PC-3 (cell line): ENCODE results near the gene GBP3. TPM values are rescaled to one million over a fixed set of nuclear protein-coding genes. Genes with fewer than 3 reads are reported as not detected.
"Not testable (repeated sequence)": the region's sequence is repeated elsewhere in the genome, so short reads cannot be mapped to it uniquely, and the experiment has no call there.

Experiments
- ATAC-seq: fragments of 200-7000 bp; cut with Tn5 transposase; 2 replicates; pipeline ENCODE4 v1.9.1; 2020; ENCODE audit warnings: mild to moderate bottlenecking, moderate library complexity
- BruUV-seq: library from RNA; stranded (reverse); fragments of 400-500 nt; replicated peaks from 2 replicates; lab custom pipeline; 2021; lab: Mats Ljungman, UMichigan
- CTCF ChIA-PET: fragments of 300-600 bp; sonication (Branson Sonifier 250); formaldehyde crosslinking; loops from one replicate; lab custom pipeline; 2022; ENCODE audit warnings: antibody characterized with exemption; lab: Charles Lee
- POLR2A ChIA-PET: fragments of 300-600 bp; sonication (Branson Sonifier 250); formaldehyde crosslinking; loops from one replicate; lab custom pipeline; 2022; ENCODE audit warnings: antibody characterized with exemption; ENCODE audit not compliant: unreplicated experiment; lab: Charles Lee
- DNase-seq: peaks from one replicate; pipeline ENCODE4 v3.0.0-alpha.2; 2015
- H2AFZ ChIP-seq: fragments of 300-600 bp; sonication (generic); 2 replicates; pipeline ENCODE4 v1.6.0; 2016; ENCODE audit warnings: antibody characterized with exemption, low read length
- H3F3A ChIP-seq: fragments of 300-600 bp; sonication (generic); one replicate; pipeline ENCODE4 v1.6.0; 2017; ENCODE audit warnings: antibody characterized with exemption, low read length, control low read depth, mild to moderate bottlenecking; ENCODE audit not compliant: unreplicated experiment
- H3K27ac ChIP-seq: fragments of 300-600 bp; sonication (generic); 2 replicates; pipeline ENCODE4 v1.5.1; 2016; ENCODE audit warnings: mild to moderate bottlenecking, low read length
- H3K27me3 ChIP-seq: fragments of 300-600 bp; sonication (generic); 2 replicates; pipeline ENCODE4 v1.6.1; 2016; ENCODE audit warnings: low read length, mixed read lengths
- H3K36me3 ChIP-seq: fragments of 300-600 bp; sonication (generic); 2 replicates; pipeline ENCODE4 v1.6.1; 2016; ENCODE audit warnings: low read depth, mixed run types, low read length, mixed read lengths
- H3K4me1 ChIP-seq: fragments of 300-600 bp; sonication (generic); 2 replicates; pipeline ENCODE4 v1.5.1; 2016; ENCODE audit warnings: low read length; ENCODE audit not compliant: insufficient read depth
- H3K4me2 ChIP-seq: fragments of 300-600 bp; sonication (generic); 2 replicates; pipeline ENCODE4 v1.6.0; 2016; ENCODE audit warnings: low read length
- H3K4me3 ChIP-seq: fragments of 300-600 bp; sonication (generic); 2 replicates; pipeline ENCODE4 v1.5.1; 2016; ENCODE audit warnings: mild to moderate bottlenecking, low read length, mixed read lengths
- H3K79me2 ChIP-seq: fragments of 300-600 bp; sonication (generic); 2 replicates; pipeline ENCODE4 v1.6.1; 2017; ENCODE audit warnings: low read length, mixed read lengths
- H3K9ac ChIP-seq: fragments of 300-600 bp; sonication (generic); 2 replicates; pipeline ENCODE4 v1.6.0; 2016; ENCODE audit warnings: mild to moderate bottlenecking, low read length
- H3K9me2 ChIP-seq: fragments of 300-600 bp; sonication (generic); replicated peaks from 2 replicates; pipeline ENCODE4 v1.6.1; 2016; ENCODE audit warnings: mixed run types, low read length, mixed read lengths
- H3K9me3 ChIP-seq: fragments of 300-600 bp; sonication (generic); 2 replicates; pipeline ENCODE4 v1.6.1; 2016; ENCODE audit warnings: low read length, mixed read lengths
- H4K20me1 ChIP-seq: fragments of 300-600 bp; sonication (generic); 2 replicates; pipeline ENCODE4 v1.6.1; 2016; ENCODE audit warnings: low read length, mixed read lengths
- EZH2 ChIP-seq: fragments of 300-600 bp; sonication (generic); IDR thresholded peaks from one replicate; pipeline ENCODE4 v1.6.1; 2017; ENCODE audit warnings: antibody characterized with exemption, mild to moderate bottlenecking, low read length; ENCODE audit not compliant: unreplicated experiment
- EZH2phosphoT487 ChIP-seq: fragments of 300-600 bp; sonication (generic); IDR thresholded peaks from 2 replicates; pipeline ENCODE4 v1.6.1; 2018; ENCODE audit warnings: mild to moderate bottlenecking, antibody characterized with exemption, low read length, borderline replicate concordance
- intact Hi-C: fragments of 100-400 bp; cut with micrococcal nuclease; formaldehyde crosslinking; loops from 2 replicates; pipeline ENCODE4 v1.9.0; 2023
- total RNA-seq: library from RNA; depleted of rRNA; stranded (reverse); fragments of >200 nt; gene quantifications from 2 replicates; pipeline ENCODE4 v1.2.3, GENCODE V29; 2014
- TF ChIP-seq, protein P1 (sequence below): fragments of 300-600 bp; sonication (generic); conservative IDR thresholded peaks from 2 replicates; pipeline ENCODE4 v1.5.1; 2017; ENCODE audit warnings: antibody characterized with exemption, low read depth, mild to moderate bottlenecking, low read length

The GBP3 gene
- total RNA-seq, 1 experiment from 2014 or later = 23.3 TPM

DNA sequence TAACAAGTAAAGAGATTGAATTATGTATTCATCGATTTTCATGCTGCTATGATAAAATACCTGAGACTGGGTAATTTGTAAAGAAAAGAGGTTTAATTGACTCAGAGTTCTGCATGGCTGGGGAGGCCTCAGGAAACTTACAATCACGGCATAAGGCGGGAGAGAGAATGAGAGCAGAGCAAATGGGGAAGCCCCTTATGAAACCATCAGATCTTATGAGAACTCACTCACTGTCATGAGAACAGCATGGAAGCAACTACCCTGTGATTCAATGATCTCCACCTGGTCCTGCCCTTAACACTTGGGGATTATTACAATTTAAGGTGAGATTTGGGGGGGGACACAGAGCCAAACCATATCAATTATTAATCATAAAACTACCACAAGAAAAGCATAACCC lies 3.3 kb upstream of the GBP3 start:
- H3K4me3 ChIP-seq = no peak overlapping the region
- no peaks in the 10 kb centered on the region for H3F3A ChIP-seq
- no peaks in the 10 kb centered on the region for H4K20me1 ChIP-seq
- no peak for DNase-seq
- H3K9ac ChIP-seq = no peak overlapping the region
- peaks cover 7% of the 10 kb centered on the region for H3K79me2 ChIP-seq
- H3K27ac ChIP-seq = no peak overlapping the region
- no peaks in the 10 kb centered on the region for H3K9me3 ChIP-seq
- intact Hi-C loops = no loop called here
- peaks cover 12% of the 10 kb centered on the region for H3K4me1 ChIP-seq
- no peak for ATAC-seq
- no TSS peak for BruUV-seq
- no peaks in the 10 kb centered on the region for H3K9me2 ChIP-seq
- POLR2A ChIA-PET = no interaction called here
- H2AFZ ChIP-seq = no peak overlapping the region
- CTCF ChIA-PET = no interaction called here
- H3K36me3 ChIP-seq = no peaks in the 10 kb centered on the region
- H3K27me3 ChIP-seq = no peaks in the 10 kb centered on the region
- TF ChIP-seq, protein P1, sequence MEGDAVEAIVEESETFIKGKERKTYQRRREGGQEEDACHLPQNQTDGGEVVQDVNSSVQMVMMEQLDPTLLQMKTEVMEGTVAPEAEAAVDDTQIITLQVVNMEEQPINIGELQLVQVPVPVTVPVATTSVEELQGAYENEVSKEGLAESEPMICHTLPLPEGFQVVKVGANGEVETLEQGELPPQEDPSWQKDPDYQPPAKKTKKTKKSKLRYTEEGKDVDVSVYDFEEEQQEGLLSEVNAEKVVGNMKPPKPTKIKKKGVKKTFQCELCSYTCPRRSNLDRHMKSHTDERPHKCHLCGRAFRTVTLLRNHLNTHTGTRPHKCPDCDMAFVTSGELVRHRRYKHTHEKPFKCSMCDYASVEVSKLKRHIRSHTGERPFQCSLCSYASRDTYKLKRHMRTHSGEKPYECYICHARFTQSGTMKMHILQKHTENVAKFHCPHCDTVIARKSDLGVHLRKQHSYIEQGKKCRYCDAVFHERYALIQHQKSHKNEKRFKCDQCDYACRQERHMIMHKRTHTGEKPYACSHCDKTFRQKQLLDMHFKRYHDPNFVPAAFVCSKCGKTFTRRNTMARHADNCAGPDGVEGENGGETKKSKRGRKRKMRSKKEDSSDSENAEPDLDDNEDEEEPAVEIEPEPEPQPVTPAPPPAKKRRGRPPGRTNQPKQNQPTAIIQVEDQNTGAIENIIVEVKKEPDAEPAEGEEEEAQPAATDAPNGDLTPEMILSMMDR = no peak
- no peak for TF ChIP-seq EZH2phosphoT487
- TF ChIP-seq EZH2 = no peak
- H3K4me2 ChIP-seq = no peak overlapping the region

DNA sequence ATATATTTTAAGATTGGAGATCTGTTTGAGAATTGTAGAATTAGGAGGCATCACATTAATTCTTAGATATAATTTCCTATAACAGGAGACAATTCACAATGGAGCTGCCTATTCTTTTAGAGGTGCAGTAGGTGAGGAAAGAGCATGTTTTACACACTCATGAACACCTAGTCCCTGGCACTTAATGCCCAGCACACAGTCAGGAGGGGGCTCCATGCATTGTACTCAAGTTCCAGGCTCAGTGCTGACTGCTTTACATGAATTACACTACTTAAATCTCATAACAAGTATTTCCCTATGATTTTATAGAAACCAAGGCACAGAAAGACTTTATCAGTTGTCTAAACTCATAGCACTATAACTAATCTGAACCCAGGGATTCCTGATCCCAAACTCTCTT lies 360 bp upstream of the GBP3 start:
- Histone ChIP-seq H3K9me2 (no peaks in the 10 kb centered on the region), H3K36me3 (0 out of 2 replicates have a peak, but pooled peaks cover 8% of the 10 kb centered on the region), H3K4me1 (peaks cover 24% of the 10 kb centered on the region), H3K4me3 (peak overlapping the region; percentile 63), H3K27ac (peak overlapping the region; percentile 68), H3K9me3 (no peaks in the 10 kb centered on the region), H2AFZ (peak overlapping the region; percentile 46), H3F3A (no peaks in the 10 kb centered on the region), H3K4me2 (peak overlapping the region; percentile 70), H4K20me1 (no peaks in the 10 kb centered on the region), H3K79me2 (peaks cover 17% of the 10 kb centered on the region), H3K9ac (no peak overlapping the region), H3K27me3 (no peaks in the 10 kb centered on the region)
- POLR2A ChIA-PET = no interaction called here
- TF ChIP-seq EZH2phosphoT487 = no peak
- TF ChIP-seq, protein P1 = no peak
- TF ChIP-seq EZH2 = no peak
- no TSS peak for BruUV-seq
- CTCF ChIA-PET = no interaction called here
- ATAC-seq (no peak), DNase-seq (no peak)
- intact Hi-C loops = loop anchor here (5.0 kb wide), 1 partner anchor 154 kb away; the partner anchor contains the start of gene GBP7

DNA sequence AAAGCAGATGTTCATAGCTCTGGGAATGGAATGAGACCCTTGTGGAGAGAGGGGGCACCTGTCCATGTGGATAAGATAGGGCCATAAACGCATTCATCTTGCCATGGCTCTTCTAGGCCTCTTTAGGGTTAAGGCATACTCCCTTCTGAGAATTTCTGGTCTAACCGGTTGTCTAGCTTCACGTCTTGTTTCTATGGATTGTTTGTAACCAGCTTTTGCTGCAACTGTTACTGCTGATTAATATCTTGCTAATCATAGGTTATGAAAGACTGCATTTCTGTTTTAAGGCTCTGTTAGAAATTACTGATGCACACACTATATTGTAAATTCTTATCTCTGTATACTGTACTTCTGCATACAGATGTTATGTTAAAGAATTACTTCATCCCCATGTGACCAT lies 4.3 kb downstream of the GBP3 start:
- Histone ChIP-seq H3K36me3 (peaks cover 20% of the 10 kb centered on the region; the same call in 1 of the 2 replicates), H3K4me1 (peaks cover 29% of the 10 kb centered on the region), H3K79me2 (peaks cover 17% of the 10 kb centered on the region), H3K4me2 (0 out of 2 replicates have a peak overlapping the region, but pooled peaks have one; percentile 32)
- H4K20me1 ChIP-seq, H3K9me3 ChIP-seq, POLR2A ChIA-PET, H3K4me3 ChIP-seq, CTCF ChIA-PET, H3F3A ChIP-seq, H3K9me2 ChIP-seq, intact Hi-C loops, H3K27me3 ChIP-seq, H3K9ac ChIP-seq, H3K27ac ChIP-seq, DNase-seq, BruUV-seq, H2AFZ ChIP-seq, ATAC-seq: not testable (repeated sequence)
